Forelimb muscle (tissue), 1 donor: Measurements from ENCODE around the gene ZBTB7C. TPM values are rescaled to one million over a fixed set of nuclear protein-coding genes. Genes with fewer than 3 reads are reported as not detected.

Source experiments
- DNase-seq: peaks from one replicate; pipeline ENCODE4 v3.0.0-alpha.2; 2013; ENCODE audit warnings: low read depth
- polyA plus RNA-seq: library from polyadenylated mRNA; unstranded; fragments of 120-200 nt; gene quantifications from one replicate; pipeline ENCODE4 v1.2.1, GENCODE V29; 2013; ENCODE audit not compliant: insufficient read length

The ZBTB7C gene
- polyA plus RNA-seq, 1 donor, result 4.0 TPM

DNA sequence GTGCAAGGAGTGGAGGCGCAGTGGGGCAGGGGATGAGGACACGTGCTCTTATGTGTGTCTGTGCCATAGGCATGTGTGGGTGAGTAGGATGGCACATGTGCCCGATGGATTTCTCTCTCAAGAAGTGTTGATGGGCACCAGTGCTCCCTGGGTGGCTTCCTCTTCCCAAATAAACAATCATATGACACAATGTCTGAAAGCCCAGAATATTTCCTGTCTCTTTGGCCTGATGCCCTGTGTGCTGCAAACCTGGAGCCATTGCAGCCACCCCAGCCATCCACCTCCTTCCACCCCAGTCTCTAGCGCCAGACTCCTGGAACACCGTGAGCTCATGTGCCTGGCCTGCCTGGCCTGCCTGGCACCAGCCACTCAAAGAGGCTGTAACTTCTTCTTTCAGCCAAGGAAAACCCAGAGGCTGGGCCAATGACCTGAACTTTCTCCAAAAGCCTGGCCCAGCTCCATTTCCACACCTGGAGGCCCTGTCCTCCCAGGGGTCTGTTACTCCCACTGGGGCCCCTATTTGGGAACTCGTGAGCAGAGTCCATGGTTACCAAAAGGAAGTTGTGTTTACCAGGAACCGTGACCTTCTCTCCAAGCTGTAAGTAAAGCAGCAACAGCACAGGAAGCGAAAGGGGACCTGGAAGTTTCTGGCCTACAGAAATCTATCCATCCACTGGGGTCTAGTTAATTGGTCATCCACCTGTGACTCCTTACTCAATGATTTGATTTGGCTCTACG is 9.5 kb upstream of the ZBTB7C start:
- DNase-seq, result no peak

DNA sequence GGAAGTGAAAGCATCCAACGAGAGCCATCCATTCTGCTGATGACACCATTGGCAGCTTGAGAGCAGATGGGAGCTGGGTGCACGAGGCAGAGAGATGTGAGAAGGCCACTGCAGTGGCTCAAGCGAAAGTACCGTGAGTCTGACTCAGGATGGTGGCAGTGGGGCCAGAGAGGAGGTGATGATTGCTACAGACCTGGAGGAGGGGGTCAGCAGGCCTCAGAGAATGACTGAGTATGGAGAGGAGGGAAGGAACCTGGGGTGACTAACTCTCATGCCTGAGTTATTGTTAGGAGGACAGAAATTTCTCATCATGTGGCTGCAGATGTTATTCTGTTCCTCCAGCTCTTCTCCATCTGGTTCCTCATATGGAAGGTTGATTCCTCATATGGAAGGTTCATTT is 8.8 kb upstream of the ZBTB7C start:
- no peak for DNase-seq

GRCh38 chr18:48413342-48413741 is 4.2 kb upstream of the ZBTB7C start:
- no peak for DNase-seq

DNA sequence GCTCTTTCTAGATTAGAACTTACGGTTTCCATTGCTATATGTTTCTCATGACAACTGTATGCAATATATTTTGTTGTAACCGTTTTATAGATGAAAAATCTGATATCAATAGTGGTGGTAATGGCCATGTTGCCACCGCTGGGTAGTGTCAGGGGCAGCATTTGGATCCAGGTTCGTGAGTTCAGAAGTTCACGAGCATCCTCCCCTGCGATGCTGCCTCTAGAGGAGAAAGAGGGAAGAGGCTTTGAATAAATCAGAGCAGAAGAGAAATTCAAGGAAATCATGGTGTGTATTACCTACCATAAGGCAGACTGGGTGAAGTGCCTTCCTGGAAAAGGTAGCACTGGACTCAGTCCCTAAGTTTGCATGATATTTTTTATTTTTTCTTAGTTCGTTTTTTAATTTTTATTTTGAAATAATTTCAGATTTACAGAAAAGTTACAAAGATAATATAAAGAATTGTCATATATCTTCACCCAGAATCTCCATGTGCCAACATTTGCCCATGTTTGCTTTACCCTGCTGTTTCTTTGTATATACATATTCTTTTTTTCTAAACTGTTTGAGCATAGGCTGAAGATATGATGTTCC is 3.3 kb upstream of the ZBTB7C start:
- no peak for DNase-seq

DNA sequence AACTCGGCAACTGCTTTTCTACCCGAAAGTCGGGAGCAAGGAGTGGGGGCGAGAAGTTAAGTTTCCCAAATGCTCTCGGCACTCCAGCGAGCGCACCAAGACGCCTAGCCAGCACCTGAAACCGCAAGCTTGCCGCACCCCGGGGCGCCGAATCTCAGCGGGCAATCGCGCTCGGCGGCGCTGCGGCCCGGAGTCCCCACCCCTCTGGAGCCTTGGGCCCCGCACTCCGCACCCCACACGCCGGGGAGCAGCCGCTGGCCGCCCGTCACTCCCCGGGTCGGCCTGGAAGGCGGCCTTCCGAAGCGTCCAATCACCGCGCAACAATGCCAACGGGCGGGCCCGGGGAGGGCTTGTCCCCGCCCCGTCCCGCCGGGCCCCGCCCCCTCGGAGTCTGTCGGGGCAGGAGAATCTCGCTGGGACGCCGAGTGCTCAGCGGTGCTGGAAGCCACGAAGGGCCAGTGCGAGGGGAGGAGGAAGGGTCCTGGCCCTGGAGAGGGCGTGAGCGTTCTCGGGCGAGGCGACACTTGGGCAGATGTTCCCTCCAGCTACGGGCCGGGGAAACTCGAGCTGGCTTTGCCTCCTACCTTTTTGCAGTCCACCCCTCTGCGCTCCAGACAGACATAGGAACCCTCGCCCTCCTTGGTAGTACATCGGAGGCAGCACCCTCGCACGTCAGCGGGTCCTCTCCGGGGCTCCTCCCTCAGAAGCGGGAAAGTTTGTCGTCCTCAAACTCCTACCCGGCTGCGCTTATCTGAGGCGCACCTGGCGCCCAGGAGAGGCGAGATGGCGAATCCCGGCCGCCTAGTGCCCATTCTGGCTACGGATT is 1.1 kb upstream of the ZBTB7C start:
- peak; percentile 43 for DNase-seq

- DNase-seq, result no peak
These were observed 460 bp upstream of the ZBTB7C start for GRCh38 chr18:48409591-48410094.

DNA sequence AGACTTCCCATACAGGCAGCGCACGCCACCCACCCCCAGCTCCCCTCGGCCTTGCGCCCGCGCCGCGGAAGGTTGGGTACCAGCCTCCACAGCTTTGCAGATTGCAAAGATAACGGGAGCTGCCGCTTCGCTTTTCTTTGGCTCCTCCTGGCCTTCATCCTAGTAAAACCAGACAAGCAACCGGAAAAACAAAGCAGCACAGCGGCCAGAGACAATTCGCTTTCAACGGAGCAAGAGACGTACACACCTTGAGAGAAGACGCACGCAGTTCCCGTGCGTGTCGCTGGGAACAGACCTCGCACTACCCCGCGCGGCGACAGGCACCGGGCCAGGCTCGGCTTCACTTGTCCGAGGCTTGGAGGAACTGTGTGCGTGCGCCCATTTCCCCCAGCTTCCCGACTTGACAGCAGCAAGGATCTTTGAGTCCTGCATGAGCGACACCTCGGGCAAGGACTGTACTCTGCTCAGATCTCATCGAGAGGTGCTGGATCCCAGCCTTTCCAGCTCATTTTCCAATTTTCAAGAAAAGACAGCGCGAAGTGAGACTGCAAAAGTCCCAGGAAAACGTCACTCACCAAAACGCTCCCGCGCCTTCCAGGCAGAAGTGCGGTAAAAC is 964 bp downstream of the ZBTB7C start:
- no peak for DNase-seq

DNA sequence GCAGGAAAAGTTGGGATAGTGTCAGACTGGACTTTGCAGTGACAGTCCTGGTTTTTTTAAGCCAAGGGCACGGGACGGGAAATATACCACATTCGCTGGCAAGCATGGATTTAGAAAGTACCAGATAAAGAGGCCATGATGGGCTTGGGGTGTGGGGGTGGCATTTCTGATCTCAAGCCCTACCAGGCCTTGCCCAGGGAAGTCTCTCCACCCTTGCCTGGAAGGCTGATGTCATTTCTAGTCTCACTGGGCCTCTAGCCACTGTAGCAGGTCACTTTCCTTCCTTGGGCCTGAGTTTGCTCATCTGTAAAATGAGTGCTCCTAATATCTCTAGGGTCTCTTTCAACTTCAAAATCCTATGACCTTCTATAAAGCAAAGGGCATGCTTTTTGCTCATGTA is 1.8 kb downstream of the ZBTB7C start:
- no peak for DNase-seq

DNA sequence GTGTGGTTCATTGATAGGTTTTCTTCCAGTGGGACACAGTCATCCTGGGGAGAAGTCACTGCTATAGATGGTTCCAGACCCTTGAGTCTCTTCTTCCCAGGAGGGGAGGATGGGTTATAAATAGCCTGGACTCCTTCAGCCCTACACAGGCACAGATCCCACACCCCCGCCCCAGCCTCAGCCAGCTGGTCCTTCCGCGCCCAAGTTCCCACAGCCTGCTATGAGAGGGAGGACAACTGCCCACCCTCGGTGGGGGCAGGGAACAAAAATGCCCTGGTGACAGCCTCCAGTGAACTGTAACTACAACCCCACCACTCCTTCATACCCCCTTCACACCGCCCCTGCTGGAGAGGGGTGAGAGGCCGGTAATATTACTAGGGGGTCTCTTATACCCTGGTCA is 3.2 kb downstream of the ZBTB7C start:
- no peak for DNase-seq

GRCh38 chr18:48404716-48405507 is 4.3 kb downstream of the ZBTB7C start:
- DNase-seq, result no peak

DNA sequence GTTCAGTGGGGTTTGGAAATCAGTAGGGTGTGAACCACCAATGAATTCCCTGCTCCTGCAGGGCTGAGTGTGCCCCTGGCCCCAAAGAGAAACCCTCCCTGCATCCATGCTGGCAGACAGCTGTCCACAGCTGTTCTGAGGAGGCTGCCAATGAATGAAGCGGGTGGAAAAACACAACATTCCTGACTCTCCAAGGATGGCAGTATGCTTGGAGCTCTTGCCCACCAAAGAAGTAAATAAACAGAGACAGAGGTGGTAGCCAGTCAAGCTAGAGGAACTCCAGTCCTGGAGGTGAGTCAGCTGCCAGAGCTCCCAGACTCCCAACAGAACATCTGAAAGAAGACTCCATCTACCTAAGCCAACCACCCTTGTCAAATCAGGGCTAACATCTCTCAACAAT is 6.2 kb downstream of the ZBTB7C start:
- no peak for DNase-seq

GRCh38 chr18:48399303-48400075 is 9.7 kb downstream of the ZBTB7C start:
- no peak for DNase-seq

- no peak for DNase-seq
These were observed 11.1 kb downstream of the ZBTB7C start for GRCh38 chr18:48398074-48398473.

- DNase-seq, result no peak
These were observed 12.2 kb downstream of the ZBTB7C start for GRCh38 chr18:48397021-48397420.

- DNase-seq, result no peak
These were observed 12.6 kb downstream of the ZBTB7C start for GRCh38 chr18:48396561-48396960.

- no peak for DNase-seq
These were observed 13.5 kb downstream of the ZBTB7C start for GRCh38 chr18:48395646-48396045.

DNA sequence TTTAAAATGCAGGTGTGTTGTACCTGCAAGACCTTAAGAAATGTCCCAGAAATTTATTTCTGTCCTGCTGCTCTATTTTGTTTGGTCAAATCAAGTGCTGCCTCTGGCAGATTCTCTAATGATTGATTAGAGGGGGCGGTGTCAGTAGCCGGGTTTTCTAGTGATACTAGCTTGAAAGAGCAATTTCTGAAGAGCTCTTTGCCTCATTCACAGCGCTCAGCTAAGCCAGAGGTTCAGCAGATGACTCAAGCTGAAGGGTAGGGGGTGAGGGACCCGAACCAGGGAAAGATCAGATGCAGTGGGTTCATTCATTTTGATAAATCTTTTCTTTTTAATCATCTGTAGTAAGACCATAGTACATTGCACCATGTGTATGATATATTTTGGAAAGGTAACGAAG is 15.0 kb downstream of the ZBTB7C start:
- no peak for DNase-seq

GRCh38 chr18:48393776-48394175 is 15.4 kb downstream of the ZBTB7C start:
- no peak for DNase-seq

- no peak for DNase-seq
These were observed 16.0 kb downstream of the ZBTB7C start for GRCh38 chr18:48393170-48393569.

DNA sequence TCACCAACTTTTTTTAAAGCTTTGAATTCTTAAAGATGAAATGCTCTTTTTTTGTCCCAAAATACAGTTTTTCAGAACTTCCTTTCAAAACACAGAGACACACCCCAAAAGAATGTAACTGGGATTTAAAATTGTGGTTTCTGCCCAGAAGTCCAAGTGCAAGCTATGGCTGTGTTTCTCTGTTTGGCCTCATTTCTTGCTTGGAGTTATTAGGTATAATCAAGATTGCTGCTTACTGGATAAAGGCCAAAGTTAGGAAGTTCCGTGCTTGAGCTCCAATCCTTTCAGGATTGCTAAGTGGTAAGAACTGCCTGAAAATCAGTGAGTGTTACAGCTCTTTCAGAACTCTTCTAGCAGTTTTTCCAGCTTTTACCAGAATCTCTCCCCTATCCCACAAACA is 16.9 kb downstream of the ZBTB7C start:
- peak; percentile 36 for DNase-seq

GRCh38 chr18:48391868-48392267 is 17.3 kb downstream of the ZBTB7C start:
- no peak for DNase-seq
